Transverse colon (tissue), 4 donors: ENCODE results near the gene FADS6. TPM values are rescaled to one million over a fixed set of nuclear protein-coding genes. Genes with fewer than 3 reads are reported as not detected.

Experiments
- DNase-seq: peaks from one replicate; pipeline ENCODE4 v3.0.0-alpha.2; 2019
- H3K27ac ChIP-seq, 4 donors: fragments of 200-600 bp; sonication (generic); 2 replicates each; pipeline ENCODE4 v1.5.1; 2016 to 2018; ENCODE audit warnings: inconsistent platforms in 4 of 4
- H3K27me3 ChIP-seq: fragments of 200-600 bp; sonication (generic); 2 replicates; pipeline ENCODE4 v1.5.1; 2017; ENCODE audit warnings: inconsistent platforms
- H3K36me3 ChIP-seq, 4 donors: fragments of 200-600 bp; sonication (generic); 2 replicates each; pipeline ENCODE4 v1.5.1; 2017 to 2019; ENCODE audit warnings: inconsistent platforms in 4 of 4
- H3K4me1 ChIP-seq, 4 donors: fragments of 200-600 bp; sonication (generic); 2 replicates each; pipeline ENCODE4 v1.5.1; 2017 to 2020; ENCODE audit warnings: inconsistent platforms in 4 of 4
- H3K4me3 ChIP-seq, 4 donors: fragments of 200-600 bp; sonication (generic); 1 replicate in 1 of 4; 2 replicates in 3 of 4; pipeline versions ENCODE4 v1.5.1 to v1.6.1; 2017 to 2019; ENCODE audit warnings: inconsistent platforms in 4 of 4
- H3K9me3 ChIP-seq, 2 donors: fragments of 200-600 bp; sonication (generic); 2 replicates each; pipeline ENCODE4 v1.5.1; 2017 to 2019; ENCODE audit warnings: inconsistent platforms in 2 of 2
- CTCF ChIP-seq, 5 experiments: fragments of 200-600 bp in 3 of 5; fragments of 450-650 bp in 2 of 5; sonication (generic) in 3 of 5; IDR thresholded peaks; 1 replicate in 2 of 5; 2 replicates in 3 of 5; pipeline ENCODE4 v1.5.1; 2016 to 2017; ENCODE audit warnings: antibody characterized with exemption in 5 of 5, inconsistent platforms in 3 of 5, mild to moderate bottlenecking in 2 of 5, moderate library complexity in 1 of 5
- EP300 ChIP-seq: sonication (generic); formaldehyde crosslinking; IDR thresholded peaks from one replicate; pipeline ENCODE4 v1.6.1; 2017; ENCODE audit warnings: antibody characterized with exemption, low read depth
- POLR2A ChIP-seq: fragments of 450-650 bp; IDR thresholded peaks from one replicate; pipeline ENCODE4 v1.6.1; 2016; ENCODE audit warnings: antibody characterized with exemption, mild to moderate bottlenecking, moderate library complexity
- POLR2AphosphoS5 ChIP-seq, 3 donors: sonication (generic); formaldehyde crosslinking; IDR thresholded peaks; one replicate each; pipeline ENCODE4 v1.6.1; 2016; ENCODE audit warnings: antibody characterized with exemption in 3 of 3
- WGBS, 2 donors: methylation state at CpG; one replicate each; pipeline ENCODE4 v1.1.5; 2018; ENCODE audit warnings: low coverage in 1 of 2; 5-methylcytosine and 5-hydroxymethylcytosine counted together
- in situ Hi-C, 4 donors: fragments of 200-750 bp; cut with MboI; loops; one replicate each; pipeline versions ENCODE4 v1.15.0 to v1.15.1; 2017; ENCODE audit warnings: low sequenced_read_pairs in 3 of 4, low pct_ligation_motif_present in 1 of 4, low pct_unique_long_range_greater_than_20kb in 1 of 4
- intact Hi-C: fragments of 100-400 bp; cut with DNase I; formaldehyde crosslinking; loops from one replicate; pipeline ENCODE4 v1.15.1; 2023; ENCODE audit warnings: low total_unique reads
- total RNA-seq, 4 donors: library from RNA; depleted of rRNA; stranded (reverse); fragments of >200 nt; gene quantifications; one replicate each; pipeline ENCODE4 v1.1.0, GENCODE V29; 2016

Gene FADS6
- total RNA-seq, 4 donors from 2014 or later = 0.64 to 25.8 (median 3.7) TPM; not detected in 1

- Histone ChIP-seq H3K9me3 (no peaks in the 10 kb centered on the region), H3K4me1 (peaks cover 0 to 9% (median 8%) of the 10 kb centered on the region in 4 donors), H3K27ac (no peak overlapping the region), H3K36me3 (no peaks in the 10 kb centered on the region), H3K27me3 (peaks cover 12% of the 10 kb centered on the region), H3K4me3 (no peak overlapping the region)
- DNase-seq = no peak
- intact Hi-C loops = no loop called here
- 82% methylated on average over 19 of the region's 19 CpGs; no CpG with 5 or more reads in 1 of the 2 donors for WGBS, 2 donors
- TF ChIP-seq POLR2A (no peak), CTCF (IDR thresholded peaks at IDR 0.05) (no peak), EP300 (no peak), POLR2AphosphoS5 (IDR thresholded peaks at IDR 0.05) (no peak)
- in situ Hi-C loops = loop anchor here in 3 of 4 donors (5.0 to 25.0 kb wide), 3 partner anchors 72 to 129 kb away; partner anchors contain the start of genes NHERF1 (in 2 of the 3) and RAB37 (in 2 of the 3)
These were observed 27.1 kb downstream of the FADS6 start for GRCh38 chr17:74866198-74866835.

- in situ Hi-C loops = loop anchor here in 3 of 4 donors (5.0 to 25.0 kb wide), 3 partner anchors 71 to 128 kb away; partner anchors contain the start of genes NHERF1 (in 2 of the 3) and RAB37 (in 2 of the 3)
- H3K27me3 ChIP-seq = peaks cover 18% of the 10 kb centered on the region
- H3K36me3 ChIP-seq = no peaks in the 10 kb centered on the region
- H3K4me3 ChIP-seq = no peak overlapping the region
- intact Hi-C loops = loop anchor here (2.0 kb wide), 1 partner anchor 121 kb away; no protein-coding TSS in a partner anchor
- no peak for DNase-seq
- no peak overlapping the region for H3K27ac ChIP-seq
- no peak for TF ChIP-seq POLR2AphosphoS5 (IDR thresholded peaks at IDR 0.05)
- no peak for TF ChIP-seq EP300
- no peak for TF ChIP-seq POLR2A
- TF ChIP-seq CTCF (IDR thresholded peaks at IDR 0.05) = no peak
- no peaks in the 10 kb centered on the region for H3K9me3 ChIP-seq
- 74 to 79% methylated on average over 2 to 17 of the region's 19 CpGs for WGBS, 2 donors
- peaks cover 5 to 15% (median 14%) of the 10 kb centered on the region in 4 donors for H3K4me1 ChIP-seq
These were observed 27.8 kb downstream of the FADS6 start for GRCh38 chr17:74865504-74866197.

- intact Hi-C loops (loop anchor here (2.0 kb wide), 1 partner anchor 120 kb away; no protein-coding TSS in a partner anchor), in situ Hi-C loops (loop anchor here in 3 of 4 donors (5.0 to 25.0 kb wide), 3 partner anchors 70 to 128 kb away; partner anchors contain the start of genes NHERF1 (in 2 of the 3) and RAB37 (in 2 of the 3))
- no peaks in the 10 kb centered on the region for H3K36me3 ChIP-seq
- WGBS, 2 donors = 27 to 70% methylated on average over 3 to 11 of the region's 11 CpGs
- peaks cover 12 to 23% (median 22%) of the 10 kb centered on the region in 4 donors for H3K4me1 ChIP-seq
- H3K27me3 ChIP-seq = peaks cover 25% of the 10 kb centered on the region
- DNase-seq = peak; percentile 79
- H3K9me3 ChIP-seq = no peaks in the 10 kb centered on the region
- TF ChIP-seq CTCF (IDR thresholded peaks at IDR 0.05) = peak; percentile 96 to 98 (median 97)
- TF ChIP-seq POLR2A = no peak
- no peak for TF ChIP-seq POLR2AphosphoS5 (IDR thresholded peaks at IDR 0.05)
- TF ChIP-seq EP300 = no peak
- no peak overlapping the region for H3K27ac ChIP-seq
- no peak overlapping the region for H3K4me3 ChIP-seq
These were observed 28.5 kb downstream of the FADS6 start for GRCh38 chr17:74864866-74865395.
